KMS-11 (cell line): Measurements from ENCODE around the gene KIAA0319L.

Experiments
- H2AFZ ChIP-seq: fragments of 200-600 bp; sonication (generic); 2 replicates; pipeline ENCODE4 v1.6.1; 2016; ENCODE audit warnings: antibody characterized with exemption, mixed run types, low read depth
- H3K27ac ChIP-seq: fragments of 200-600 bp; sonication (generic); 2 replicates; pipeline ENCODE4 v1.6.1; 2016; ENCODE audit warnings: mild to moderate bottlenecking, mixed run types
- H3K27me3 ChIP-seq: fragments of 200-600 bp; sonication (generic); 2 replicates; pipeline ENCODE4 v1.6.1; 2017; ENCODE audit warnings: mild to moderate bottlenecking, low read depth, mixed run types, moderate library complexity; ENCODE audit not compliant: insufficient read depth
- H3K36me3 ChIP-seq: fragments of 200-600 bp; sonication (generic); 2 replicates; pipeline ENCODE4 v1.6.1; 2017; ENCODE audit warnings: mild to moderate bottlenecking, mixed run types; ENCODE audit not compliant: insufficient read depth
- H3K4me1 ChIP-seq: fragments of 200-600 bp; sonication (generic); 2 replicates; pipeline ENCODE4 v1.6.1; 2016; ENCODE audit warnings: mild to moderate bottlenecking, low read depth, mixed run types; ENCODE audit not compliant: poor library complexity, severe bottlenecking
- H3K4me2 ChIP-seq: fragments of 200-600 bp; sonication (generic); 2 replicates; pipeline ENCODE4 v1.7.0; 2016; ENCODE audit warnings: mild to moderate bottlenecking, mixed run types
- H3K4me3 ChIP-seq: fragments of 200-600 bp; sonication (generic); IDR thresholded peaks from 2 replicates; pipeline ENCODE4 v1.6.1; 2017; ENCODE audit warnings: low read depth, low read length, mixed read lengths; ENCODE audit not compliant: insufficient read depth
- H3K79me2 ChIP-seq: fragments of 200-600 bp; sonication (generic); 2 replicates; pipeline ENCODE4 v1.6.1; 2016; ENCODE audit warnings: low read depth, mixed run types; ENCODE audit not compliant: insufficient read depth
- H3K9ac ChIP-seq: fragments of 200-600 bp; sonication (generic); 2 replicates; pipeline ENCODE4 v1.6.1; 2016; ENCODE audit warnings: mild to moderate bottlenecking, mixed run types
- H4K20me1 ChIP-seq: fragments of 200-600 bp; sonication (generic); 2 replicates; pipeline ENCODE4 v1.6.1; 2016; ENCODE audit warnings: mild to moderate bottlenecking, mixed run types; ENCODE audit not compliant: insufficient read depth
- TF ChIP-seq, protein P1 (sequence below): fragments of 200-600 bp; sonication (generic); conservative IDR thresholded peaks from 2 replicates; pipeline ENCODE4 v1.6.1; 2017; ENCODE audit warnings: low read depth, mild to moderate bottlenecking, antibody characterized with exemption, low read length, moderate library complexity, mixed read lengths

KIAA0319L gene

DNA sequence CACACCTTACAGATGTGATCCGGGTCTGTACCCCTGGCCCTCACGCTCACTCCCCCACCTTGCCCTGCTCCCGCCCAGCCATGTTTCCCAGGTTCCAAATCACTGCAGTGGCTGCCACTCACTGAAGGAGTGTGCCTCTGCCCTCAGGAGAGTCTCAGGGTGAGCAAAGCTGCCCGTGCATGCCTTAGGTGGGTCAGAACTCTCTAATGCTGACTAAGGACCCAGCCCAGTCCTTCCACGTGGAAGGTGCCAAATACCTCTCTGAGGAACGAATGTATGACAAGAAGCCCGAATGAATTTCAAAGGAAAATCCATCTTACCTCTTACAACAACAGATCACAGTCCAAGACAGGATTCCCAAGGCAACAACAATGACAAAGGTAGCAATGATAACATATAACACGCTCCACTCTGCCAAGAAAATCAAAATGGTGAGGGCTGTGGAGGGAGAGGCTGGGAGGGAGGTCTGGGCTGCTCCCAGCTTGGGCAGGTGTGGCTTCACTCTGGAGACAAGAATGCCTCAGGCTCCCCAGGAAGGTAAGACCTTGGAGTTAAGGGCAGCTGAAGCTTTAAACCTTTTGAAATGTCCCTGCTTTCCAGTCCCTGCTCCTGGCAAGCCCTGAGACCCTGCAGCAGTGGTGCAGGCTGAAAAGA lies 115.2 kb downstream of the KIAA0319L start:
- Histone ChIP-seq H3K9ac (no peak overlapping the region), H3K79me2 (no peaks in the 10 kb centered on the region), H3K27ac (no peak overlapping the region), H3K27me3 (no peaks in the 10 kb centered on the region), H3K4me2 (no peak overlapping the region), H4K20me1 (no peaks in the 10 kb centered on the region), H2AFZ (no peak overlapping the region), H3K4me3 (no peak overlapping the region), H3K4me1 (no peaks in the 10 kb centered on the region), H3K36me3 (no peaks in the 10 kb centered on the region)
- TF ChIP-seq, protein P1, sequence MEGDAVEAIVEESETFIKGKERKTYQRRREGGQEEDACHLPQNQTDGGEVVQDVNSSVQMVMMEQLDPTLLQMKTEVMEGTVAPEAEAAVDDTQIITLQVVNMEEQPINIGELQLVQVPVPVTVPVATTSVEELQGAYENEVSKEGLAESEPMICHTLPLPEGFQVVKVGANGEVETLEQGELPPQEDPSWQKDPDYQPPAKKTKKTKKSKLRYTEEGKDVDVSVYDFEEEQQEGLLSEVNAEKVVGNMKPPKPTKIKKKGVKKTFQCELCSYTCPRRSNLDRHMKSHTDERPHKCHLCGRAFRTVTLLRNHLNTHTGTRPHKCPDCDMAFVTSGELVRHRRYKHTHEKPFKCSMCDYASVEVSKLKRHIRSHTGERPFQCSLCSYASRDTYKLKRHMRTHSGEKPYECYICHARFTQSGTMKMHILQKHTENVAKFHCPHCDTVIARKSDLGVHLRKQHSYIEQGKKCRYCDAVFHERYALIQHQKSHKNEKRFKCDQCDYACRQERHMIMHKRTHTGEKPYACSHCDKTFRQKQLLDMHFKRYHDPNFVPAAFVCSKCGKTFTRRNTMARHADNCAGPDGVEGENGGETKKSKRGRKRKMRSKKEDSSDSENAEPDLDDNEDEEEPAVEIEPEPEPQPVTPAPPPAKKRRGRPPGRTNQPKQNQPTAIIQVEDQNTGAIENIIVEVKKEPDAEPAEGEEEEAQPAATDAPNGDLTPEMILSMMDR, result no peak

DNA sequence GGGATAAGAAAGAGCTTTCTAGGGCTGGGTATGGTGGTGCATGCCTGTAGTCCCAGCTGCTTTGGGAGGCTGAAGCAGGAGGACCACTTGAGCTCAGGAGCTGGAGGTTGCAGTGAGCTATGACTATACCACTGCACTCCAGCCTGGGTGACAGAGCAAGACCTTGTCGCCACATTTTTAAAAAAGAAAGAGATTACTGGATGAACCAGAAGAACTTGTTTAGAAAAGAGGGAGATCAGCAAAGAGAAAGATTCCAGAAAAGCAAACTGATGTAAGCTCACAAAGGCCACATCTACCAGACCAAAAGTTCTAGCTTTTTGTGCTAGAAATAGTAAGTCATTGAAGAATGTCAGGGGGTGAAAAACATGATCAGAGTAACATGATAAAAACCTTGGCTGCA lies 117.6 kb downstream of the KIAA0319L start:
- no peaks in the 10 kb centered on the region for H3K79me2 ChIP-seq
- no peak overlapping the region for H2AFZ ChIP-seq
- TF ChIP-seq, protein P1, result no peak
- no peaks in the 10 kb centered on the region for H3K36me3 ChIP-seq
- no peak overlapping the region for H3K4me3 ChIP-seq
- H3K4me2 ChIP-seq, result no peak overlapping the region
- H3K9ac ChIP-seq, result no peak overlapping the region
- H3K27me3 ChIP-seq, result no peaks in the 10 kb centered on the region
- H3K27ac ChIP-seq, result no peak overlapping the region
- no peaks in the 10 kb centered on the region for H3K4me1 ChIP-seq
- H4K20me1 ChIP-seq, result no peaks in the 10 kb centered on the region

DNA sequence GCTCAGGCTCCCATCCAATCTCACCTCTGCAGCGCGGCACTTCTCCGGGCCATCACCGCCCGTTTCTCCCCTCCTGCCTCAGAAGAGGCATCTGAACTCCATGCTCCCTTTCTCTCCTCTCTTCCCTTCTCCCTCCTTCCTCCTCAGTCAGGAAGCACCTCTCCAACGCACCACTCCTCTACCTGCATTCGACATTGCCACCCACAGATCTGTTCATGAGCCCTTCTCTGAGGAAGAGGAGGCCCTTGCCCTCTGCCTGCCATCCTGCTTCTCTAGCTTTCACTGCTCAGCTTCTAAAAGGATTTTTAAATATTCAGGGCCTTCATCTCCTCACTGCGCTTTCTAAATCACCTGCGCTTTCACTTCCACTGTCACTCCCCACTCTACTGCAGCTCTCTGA lies 120.0 kb downstream of the KIAA0319L start:
- H3K36me3 ChIP-seq, result no peaks in the 10 kb centered on the region

DNA sequence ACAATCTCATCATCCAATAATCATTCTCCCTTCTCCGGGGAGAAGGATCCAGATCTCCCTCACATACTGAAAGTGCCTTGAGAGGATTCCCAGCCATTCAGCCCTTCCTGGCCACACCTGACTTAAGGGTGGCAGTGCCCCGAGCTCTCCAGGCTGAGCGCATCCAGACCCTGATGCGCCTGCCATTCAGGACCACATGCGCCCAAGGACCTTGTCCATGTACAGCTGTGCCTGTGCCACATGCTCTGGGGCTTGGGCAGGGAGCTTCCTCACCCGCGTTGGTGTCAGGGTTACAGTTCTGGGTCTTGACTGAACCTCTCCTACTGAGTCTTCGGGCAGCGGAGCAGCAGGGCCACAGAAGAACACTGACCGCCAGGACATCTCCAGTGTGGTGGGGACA lies 121.1 kb downstream of the KIAA0319L start:
- Histone ChIP-seq H3K4me2 (no peak overlapping the region), H3K79me2 (no peaks in the 10 kb centered on the region), H2AFZ (no peak overlapping the region), H3K27me3 (no peaks in the 10 kb centered on the region), H3K36me3 (no peaks in the 10 kb centered on the region), H3K4me3 (no peak overlapping the region), H3K27ac (no peak overlapping the region), H3K4me1 (no peaks in the 10 kb centered on the region), H4K20me1 (no peaks in the 10 kb centered on the region), H3K9ac (no peak overlapping the region)
- TF ChIP-seq, protein P1, result no peak

More for the DNA sequence above, 120.0 kb downstream of the KIAA0319L start:
- H3K27me3 ChIP-seq, result no peaks in the 10 kb centered on the region
- no peak overlapping the region for H3K4me3 ChIP-seq
- TF ChIP-seq, protein P1, result no peak
- H3K9ac ChIP-seq, result no peak overlapping the region
- H4K20me1 ChIP-seq, result no peaks in the 10 kb centered on the region
- H3K4me2 ChIP-seq, result no peak overlapping the region
- no peak overlapping the region for H2AFZ ChIP-seq
- H3K79me2 ChIP-seq, result no peaks in the 10 kb centered on the region
- H3K4me1 ChIP-seq, result no peaks in the 10 kb centered on the region
- no peak overlapping the region for H3K27ac ChIP-seq
